Measurements from ENCODE around the gene FAM53B.

The FAM53B gene

GRCh38 chr10:124709861-124710260, 34.3 kb downstream of the FAM53B start:
- no peak for DNase-seq (ENCODE audit: low read depth in 2 of 2, low spot score in 1 of 2)

DNA sequence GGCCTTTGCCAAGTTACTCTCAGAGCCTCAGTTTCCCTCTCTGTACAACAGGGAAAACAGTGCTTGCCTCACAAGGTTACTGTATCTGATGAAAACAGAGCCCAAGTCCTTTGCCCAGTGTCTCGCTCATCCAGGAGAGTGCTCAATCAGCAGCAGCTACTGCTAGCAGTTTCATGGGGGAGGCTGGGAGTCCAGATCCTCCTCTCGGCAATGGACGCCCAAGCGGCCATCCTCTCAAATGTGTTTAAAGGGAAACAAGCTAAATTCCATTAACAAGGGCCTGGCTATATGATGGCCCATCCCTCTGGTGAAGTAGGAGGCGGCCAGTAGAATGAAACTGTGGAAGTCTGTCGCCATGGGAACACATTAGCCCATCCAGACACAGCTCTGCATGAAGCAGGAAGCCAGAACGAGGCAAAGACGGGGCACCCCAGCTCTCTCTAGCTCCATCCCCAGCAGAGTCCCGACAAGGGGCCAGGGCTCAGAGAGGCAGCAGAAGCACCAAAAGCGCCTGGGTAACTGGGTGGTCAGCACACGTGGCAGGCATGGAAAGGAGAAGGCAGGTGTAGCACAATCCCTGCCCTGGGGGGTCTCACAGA, 35.2 kb downstream of the FAM53B start:
- DNase-seq (ENCODE audit: low read depth in 2 of 2, low spot score in 1 of 2) = no peak

DNA sequence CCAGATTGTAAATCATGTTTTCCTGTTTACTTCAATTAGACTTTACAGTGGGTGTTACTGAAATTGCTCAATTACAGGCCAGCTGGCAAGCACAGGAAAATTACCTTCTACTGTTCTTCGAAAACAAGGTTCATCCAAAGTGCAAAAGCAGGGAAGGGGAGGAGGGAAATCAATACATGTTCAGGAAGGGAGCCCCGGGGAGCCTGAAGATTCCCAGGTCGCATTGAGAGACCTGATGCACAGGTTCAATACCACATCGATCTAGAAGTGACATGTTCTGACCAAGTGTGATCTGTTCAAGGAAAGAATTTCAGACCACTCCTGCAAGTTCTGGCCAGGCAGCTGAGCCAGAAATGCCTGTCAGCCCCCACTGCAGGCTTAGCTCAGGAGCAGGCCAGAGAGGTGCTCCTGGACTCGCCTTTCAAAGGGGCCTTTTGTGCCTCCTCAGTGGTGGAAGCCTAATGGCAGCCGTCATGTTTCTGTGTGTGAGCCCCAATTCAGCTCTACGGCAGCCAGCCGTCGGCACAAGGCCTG, 35.9 kb downstream of the FAM53B start:
- DNase-seq (ENCODE audit: low read depth in 2 of 2, low spot score in 1 of 2) = no peak

- no peak for DNase-seq (ENCODE audit: low read depth in 2 of 2, low spot score in 1 of 2)
Observed at GRCh38 chr10:124707551-124707950, 36.6 kb downstream of the FAM53B start.

DNA sequence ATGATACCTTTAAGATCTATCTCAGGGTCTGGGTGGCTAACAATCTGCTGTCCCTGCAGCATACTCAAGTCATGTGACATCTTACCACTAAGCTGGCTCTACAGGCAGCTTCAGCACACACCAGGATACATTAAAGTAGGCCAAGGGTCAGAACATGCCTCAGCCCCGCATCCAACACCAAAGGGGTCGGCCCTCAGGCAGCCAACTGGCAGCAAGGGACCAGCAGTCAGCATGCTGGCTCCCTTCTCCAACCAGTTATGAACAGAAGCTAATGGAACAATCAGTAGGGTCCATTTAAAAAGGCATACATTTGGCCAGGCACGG, 37.1 kb downstream of the FAM53B start:
- DNase-seq (ENCODE audit: low read depth in 2 of 2, low spot score in 1 of 2) = no peak

- DNase-seq (ENCODE audit: low read depth in 2 of 2, low spot score in 1 of 2) = no peak
Observed at GRCh38 chr10:124706462-124707143, 37.6 kb downstream of the FAM53B start.

- DNase-seq (ENCODE audit: low read depth in 2 of 2, low spot score in 1 of 2) = no peak
Observed at GRCh38 chr10:124705817-124706461, 38.2 kb downstream of the FAM53B start.

GRCh38 chr10:124705381-124705740, 38.8 kb downstream of the FAM53B start:
- no peak for DNase-seq (ENCODE audit: low read depth in 2 of 2, low spot score in 1 of 2)

DNA sequence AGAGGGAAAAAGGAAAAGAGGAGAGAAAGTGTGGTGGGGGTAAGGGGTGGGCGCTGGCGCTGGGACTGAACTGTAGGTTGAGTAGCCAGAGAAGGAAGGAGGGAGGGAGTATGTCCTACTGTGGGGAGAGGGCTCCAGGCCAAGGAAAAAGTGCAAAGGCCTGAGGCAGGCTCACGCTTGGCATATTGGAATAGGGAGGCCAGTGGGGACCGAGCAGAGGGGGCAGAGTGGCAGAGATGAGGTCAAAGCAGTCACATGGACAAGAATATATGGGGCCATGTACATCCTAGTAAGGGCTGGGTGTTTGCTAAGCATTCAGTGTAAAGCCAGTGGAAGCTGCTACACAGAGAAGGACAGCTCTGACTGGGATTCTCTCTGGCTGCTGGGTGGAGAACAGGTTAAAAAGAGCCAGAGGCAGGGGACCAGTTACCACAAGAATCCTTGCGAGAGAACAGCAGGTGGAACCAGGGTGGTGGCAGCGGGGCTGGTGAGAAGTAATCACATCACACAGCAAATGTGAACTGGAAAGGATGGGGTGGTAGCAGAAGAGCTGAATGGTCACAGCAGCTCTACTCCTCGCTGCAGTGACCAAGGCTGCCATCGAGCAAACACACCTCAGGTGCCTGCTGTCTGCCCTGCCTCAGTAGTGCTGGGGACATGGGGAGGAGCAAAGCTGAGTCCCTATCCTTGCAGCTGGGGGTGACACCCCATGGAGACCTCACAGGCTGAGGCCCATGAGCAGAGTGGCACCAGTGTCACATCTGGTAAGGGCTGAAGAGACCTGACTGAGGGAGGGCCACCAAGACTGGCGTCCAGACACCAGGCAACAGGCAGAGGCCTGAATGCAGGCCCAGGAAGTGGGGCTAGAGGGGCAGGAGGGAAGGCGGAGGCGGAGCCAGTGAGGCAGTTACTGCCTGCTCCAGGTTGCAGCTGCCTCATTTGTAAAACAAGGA, 39.5 kb downstream of the FAM53B start:
- DNase-seq (ENCODE audit: low read depth in 2 of 2, low spot score in 1 of 2) = no peak

GRCh38 chr10:124703778-124704427, 40.3 kb downstream of the FAM53B start:
- no peak for DNase-seq (ENCODE audit: low read depth in 2 of 2, low spot score in 1 of 2)

- no peak for DNase-seq (ENCODE audit: low read depth in 2 of 2, low spot score in 1 of 2)
Observed at GRCh38 chr10:124703372-124703771, 40.8 kb downstream of the FAM53B start.

DNA sequence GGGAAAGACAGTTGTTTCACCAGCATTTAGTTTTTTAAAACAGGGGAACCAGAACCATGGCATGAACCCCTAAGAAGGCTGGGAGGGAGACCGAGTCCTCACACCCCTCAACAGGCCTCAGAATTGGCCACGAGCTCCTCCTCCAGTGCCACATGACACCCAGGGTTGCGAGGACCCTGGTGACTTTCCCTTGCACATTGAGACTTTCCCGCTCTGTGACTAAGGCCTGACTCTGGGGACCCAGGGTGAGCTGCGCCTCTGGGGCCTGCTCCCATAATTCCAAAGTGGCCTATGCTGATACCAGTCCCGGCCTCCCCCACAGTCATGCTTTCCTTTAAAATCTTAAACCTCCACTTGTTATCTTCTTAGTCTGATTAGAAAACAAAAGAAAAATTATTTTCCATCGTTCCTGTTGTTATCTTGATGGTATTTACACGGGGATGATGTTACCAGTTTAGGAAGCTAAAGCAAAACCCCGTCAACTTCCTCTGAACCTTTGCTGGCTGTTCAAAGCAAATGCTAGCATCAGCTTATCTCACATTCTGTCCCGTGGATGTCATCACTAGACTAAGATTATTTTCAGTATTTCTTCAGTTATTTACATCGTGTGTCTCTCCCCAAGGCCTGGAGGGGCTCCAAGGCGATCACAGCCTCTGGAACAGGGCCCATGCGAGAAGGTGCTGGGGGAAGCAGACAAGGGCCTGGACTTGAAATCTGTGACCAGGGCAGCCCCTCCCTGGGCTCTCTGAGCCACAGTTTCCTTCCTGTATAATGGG, 42.1 kb downstream of the FAM53B start:
- no peak for DNase-seq (ENCODE audit: low read depth in 2 of 2, low spot score in 1 of 2)

DNA sequence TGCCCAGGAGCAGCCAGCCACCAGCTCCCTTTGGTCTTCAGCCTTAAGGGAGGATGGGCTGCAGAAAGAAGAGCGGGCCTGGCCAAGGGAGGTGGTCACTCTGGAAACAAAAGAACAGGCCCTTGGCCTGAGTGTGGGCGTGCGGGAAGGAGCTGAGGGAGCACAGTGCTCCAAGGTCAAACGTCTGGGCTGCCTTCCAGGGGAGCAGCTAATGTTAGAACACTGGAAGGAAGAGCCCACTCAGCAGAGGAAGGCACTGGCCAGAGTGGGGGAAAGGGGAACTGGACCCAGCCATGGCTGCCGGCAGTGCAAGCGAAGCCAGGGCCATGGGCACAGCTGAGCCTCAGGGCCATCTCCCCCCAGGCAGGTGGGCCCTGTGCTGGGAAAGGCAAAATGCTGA, 42.7 kb downstream of the FAM53B start:
- no peak for DNase-seq (ENCODE audit: low read depth in 2 of 2, low spot score in 1 of 2)

DNA sequence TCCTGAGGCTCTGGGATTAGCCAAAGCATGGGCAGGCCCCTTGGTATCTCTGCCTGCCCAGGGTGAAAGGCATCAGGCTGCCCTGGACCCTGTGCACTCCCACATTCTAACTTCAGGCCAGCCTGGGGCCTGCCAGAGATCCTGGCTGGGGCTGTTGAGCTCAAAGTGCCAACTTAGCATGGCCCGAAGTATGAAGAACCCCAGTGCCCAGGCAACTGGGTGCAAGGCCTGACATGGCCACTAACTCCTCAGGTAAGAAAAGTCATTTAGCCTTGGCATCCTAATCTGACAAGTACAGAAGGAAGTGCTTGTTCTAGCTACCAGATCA, 43.2 kb downstream of the FAM53B start:
- DNase-seq (ENCODE audit: low read depth in 2 of 2, low spot score in 1 of 2) = no peak

DNA sequence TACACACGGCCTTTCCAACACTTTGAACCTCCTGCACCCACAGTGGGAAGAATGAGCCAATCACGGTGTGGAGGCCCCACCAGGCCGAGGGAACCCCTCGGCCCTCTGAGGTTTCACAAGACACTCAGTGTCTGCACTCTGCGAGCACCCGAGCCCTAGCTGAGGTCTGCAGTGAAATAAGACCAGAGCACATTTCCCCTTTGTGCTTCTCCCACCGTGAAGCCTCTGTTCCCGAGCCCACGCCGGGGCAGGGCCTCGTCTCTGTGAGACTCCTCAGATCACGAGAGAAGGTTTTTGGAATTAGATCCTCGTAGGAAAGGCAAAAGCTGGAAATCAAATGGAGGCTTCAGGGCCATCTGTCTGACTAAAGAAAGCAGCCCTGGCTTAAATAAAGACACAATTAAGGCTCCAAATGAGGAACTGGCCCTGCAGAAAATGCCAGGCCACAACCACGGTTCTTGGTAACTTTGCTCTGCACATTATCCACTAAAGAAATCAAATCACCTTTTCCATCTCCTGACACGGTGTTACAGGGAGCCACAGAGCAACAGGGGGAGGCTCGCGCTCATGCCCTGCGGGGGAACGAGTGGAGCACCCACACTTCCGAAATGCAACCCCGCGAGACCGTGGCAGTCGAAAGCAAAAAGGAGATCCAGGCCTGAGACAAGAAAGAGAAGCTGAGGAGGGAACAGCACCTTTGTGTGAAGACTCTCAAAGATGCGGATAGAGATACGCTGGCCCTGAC, 43.7 kb downstream of the FAM53B start:
- no peak for DNase-seq (ENCODE audit: low read depth in 2 of 2, low spot score in 1 of 2)

DNA sequence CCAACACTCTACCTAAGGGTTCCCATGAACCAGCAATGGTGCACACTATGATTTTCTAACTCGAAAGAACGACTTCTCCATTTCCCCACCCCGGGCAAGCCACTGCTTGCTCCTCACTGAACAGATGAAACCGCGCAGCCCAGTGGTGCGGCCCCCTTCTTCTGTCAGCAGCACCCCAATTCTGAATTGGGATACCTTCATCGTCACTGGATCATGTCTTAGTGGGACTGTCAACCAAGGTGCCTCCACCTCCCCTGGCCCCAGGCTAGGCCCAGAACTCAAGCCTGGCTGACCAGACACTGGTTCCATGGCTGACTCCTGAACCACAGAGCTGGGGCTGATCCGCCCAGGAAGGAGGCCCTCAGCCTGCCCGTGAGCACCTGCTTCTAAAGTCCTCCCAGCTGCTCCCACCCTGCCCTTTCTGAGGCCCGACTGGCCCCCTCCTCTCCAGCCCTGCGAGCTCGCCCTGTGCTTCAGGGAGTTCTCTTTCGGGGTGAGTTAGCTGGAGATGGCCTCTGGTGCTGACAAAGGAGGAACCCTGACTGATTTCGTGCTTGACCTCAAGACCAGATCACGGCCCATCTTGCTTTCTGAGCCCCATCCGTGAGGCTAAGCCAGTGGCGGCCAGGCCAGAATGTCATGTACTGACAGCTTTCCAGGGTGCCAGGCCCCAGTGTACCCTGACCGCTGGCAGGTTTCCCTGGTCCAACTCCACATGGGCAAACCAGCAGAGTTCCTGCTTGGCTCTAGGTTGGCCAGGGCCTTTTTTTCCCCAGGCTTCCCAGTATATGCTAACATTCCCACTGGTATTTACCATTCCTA, 44.5 kb downstream of the FAM53B start:
- no peak for DNase-seq (ENCODE audit: low read depth in 2 of 2, low spot score in 1 of 2)

DNA sequence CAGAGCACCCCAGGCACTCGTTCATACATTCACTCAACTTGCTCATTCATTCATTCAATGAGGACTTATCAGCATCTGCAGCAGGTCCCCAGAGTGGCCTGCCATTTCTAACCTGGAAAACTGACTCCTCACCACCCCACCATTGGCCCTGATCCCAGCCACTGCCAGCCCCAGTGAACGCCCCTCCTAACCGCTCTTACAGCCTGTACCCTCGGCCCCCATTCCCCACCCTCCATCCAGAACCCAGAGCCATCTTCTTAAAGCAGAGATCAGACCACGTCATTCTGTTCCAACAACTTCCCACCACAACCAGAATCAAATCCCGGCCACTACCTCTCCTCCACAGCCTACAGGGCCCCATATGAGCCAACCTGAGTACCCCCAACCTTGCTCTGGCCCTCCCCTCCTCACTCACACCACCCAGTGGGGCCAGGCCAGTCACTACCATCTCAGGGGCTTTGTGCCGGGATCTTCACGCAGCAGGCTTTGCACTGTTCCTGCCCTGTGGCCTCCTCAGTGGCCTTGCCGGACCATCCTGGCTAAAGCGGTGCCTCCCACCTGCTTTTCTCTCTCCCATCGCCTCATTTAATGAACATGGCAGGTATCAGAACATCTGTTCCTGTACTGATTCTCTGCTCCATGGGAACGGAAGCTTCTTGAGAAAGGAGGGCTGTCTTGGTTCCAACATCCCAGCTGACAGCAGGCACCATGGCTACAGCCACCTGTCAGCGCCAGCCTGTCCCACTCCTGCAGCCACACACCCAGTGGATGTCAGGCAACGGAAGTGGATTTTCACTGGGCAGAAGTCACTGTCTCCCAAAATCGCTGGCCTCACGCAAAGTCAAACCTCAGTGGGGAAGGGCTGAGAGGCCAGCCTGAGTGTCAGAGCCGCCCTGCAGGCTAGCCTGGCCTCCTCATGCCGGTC, 45.4 kb downstream of the FAM53B start:
- DNase-seq (ENCODE audit: low read depth in 2 of 2, low spot score in 1 of 2) = no peak
